Stomach (tissue), 9 donors: ENCODE measurements around the gene TPPP. TPM values are rescaled to one million over a fixed set of nuclear protein-coding genes. Genes with fewer than 3 reads are reported as not detected.

Source experiments
- DNase-seq, 2 donors: peaks; one replicate each; pipeline versions ENCODE4 v3.0.0 to v3.0.0-alpha.2; 2013 to 2019
- H3K27ac ChIP-seq, 5 donors: fragments of 200-600 bp in 4 of 5; sonication (generic) in 4 of 5; one replicate each; pipeline ENCODE4 v1.5.1; 2013 to 2019; ENCODE audit warnings: mild to moderate bottlenecking in 1 of 5, moderate library complexity in 1 of 5
- H3K27me3 ChIP-seq, 3 donors: fragments of 200-600 bp; sonication (generic); one replicate each; pipeline ENCODE4 v1.5.1; 2017 to 2019; ENCODE audit warnings: mixed run types in 1 of 3
- H3K36me3 ChIP-seq, 4 donors: fragments of 200-600 bp; sonication (generic); 1 replicate in 3 of 4; 2 replicates in 1 of 4; pipeline ENCODE4 v1.5.1; 2016 to 2019
- H3K4me1 ChIP-seq, 4 donors: fragments of 200-600 bp; sonication (generic); one replicate each; pipeline ENCODE4 v1.5.1; 2016 to 2019
- H3K4me3 ChIP-seq, 4 donors: fragments of 200-600 bp; sonication (generic) in 3 of 4; one replicate each; pipeline ENCODE4 v1.5.1; 2016 to 2019; ENCODE audit warnings: mild to moderate bottlenecking in 1 of 4
- H3K9me3 ChIP-seq, 4 donors: fragments of 200-600 bp; sonication (generic); one replicate each; pipeline ENCODE4 v1.5.1; 2016 to 2019
- CTCF ChIP-seq, 7 experiments: fragments of 450-650 bp in 4 of 7; fragments of 200-600 bp in 3 of 7; sonication (generic) in 3 of 7; IDR thresholded peaks; one replicate each; pipeline ENCODE4 v1.5.1; 2016 to 2019; ENCODE audit warnings: antibody characterized with exemption in 7 of 7, control low read depth in 2 of 7, mild to moderate bottlenecking in 1 of 7
- EP300 ChIP-seq: sonication (generic); formaldehyde crosslinking; IDR thresholded peaks from one replicate; pipeline ENCODE4 v1.6.1; 2017; ENCODE audit warnings: antibody characterized with exemption
- POLR2A ChIP-seq, 4 donors: fragments of 450-650 bp; IDR thresholded peaks; one replicate each; pipeline ENCODE4 v1.6.1; 2016; ENCODE audit warnings: antibody characterized with exemption in 4 of 4, control low read depth in 2 of 4, mild to moderate bottlenecking in 1 of 4, moderate library complexity in 1 of 4
- POLR2AphosphoS5 ChIP-seq, 3 donors: sonication (generic); formaldehyde crosslinking; IDR thresholded peaks; one replicate each; pipeline ENCODE4 v1.6.1; 2016; ENCODE audit warnings: antibody characterized with exemption in 3 of 3
- WGBS, 5 donors: extraction: QIAGEN DNeasy Blood & Tissue Kit in 3 of 5; methylation state at CpG; one replicate each; pipeline versions ENCODE4 v1.1.5 to v1.1.7; 2013 to 2018; 5-methylcytosine and 5-hydroxymethylcytosine counted together
- intact Hi-C: fragments of 100-400 bp; cut with DNase I; formaldehyde crosslinking; loops from one replicate; pipeline ENCODE4 v1.15.1; 2023; ENCODE audit warnings: low total_unique reads
- polyA plus RNA-seq, 3 donors: library from polyadenylated mRNA; stranded (reverse); fragments of 200-250 nt; gene quantifications; one replicate each; pipeline ENCODE4 v1.2.3, GENCODE V29; 2013
- total RNA-seq, 5 donors: library from RNA; depleted of rRNA; stranded (reverse); fragments of >200 nt; gene quantifications; one replicate each; pipeline versions ENCODE4 v1.1.0 to v1.2.3, GENCODE V29; 2014 to 2016
- donor health status: healthy with polysubstance abuse.
- donor health status: Bipolar disorder and iron deficiency.
- donor health status: healthy.

The TPPP gene
- total and polyA plus RNA-seq, 8 donors = 1.2 to 11.0 (median 2.7) TPM

GRCh38 chr5:663436-664342, 29.5 kb downstream of the TPPP start:
- H3K4me1 ChIP-seq = peaks cover 0 to 20% (median 17%) of the 10 kb centered on the region in 4 donors
- peak overlapping the region in 2 of 4 donors; percentile 5 for H3K4me3 ChIP-seq
- 47 to 70% (median 67%) methylated on average over 23 to 38 of the region's 38 CpGs for WGBS, 5 donors
- H3K36me3 ChIP-seq = peaks cover 0 to 81% (median 76%) of the 10 kb centered on the region in 4 donors
- peak overlapping the region; percentile 51 to 82 (median 70) for H3K27ac ChIP-seq
- H3K9me3 ChIP-seq = no peaks in the 10 kb centered on the region
- TF ChIP-seq POLR2AphosphoS5 (IDR thresholded peaks at IDR 0.05) = peak in 2 of 3 donors; percentile 31 to 61
- TF ChIP-seq POLR2A (IDR thresholded peaks at IDR 0.05) = no peak
- peak in 1 of 7 experiments; percentile 4 for TF ChIP-seq CTCF (IDR thresholded peaks at IDR 0.05)
- TF ChIP-seq EP300 = no peak
- peak in 1 of 2 donors; percentile 89 for DNase-seq
- intact Hi-C loops = no loop called here
- no peaks in the 10 kb centered on the region for H3K27me3 ChIP-seq

- H3K27me3 ChIP-seq = no peaks in the 10 kb centered on the region
- TF ChIP-seq CTCF (IDR thresholded peaks at IDR 0.05) (no peak), POLR2A (IDR thresholded peaks at IDR 0.05) (no peak), POLR2AphosphoS5 (IDR thresholded peaks at IDR 0.05) (no peak), EP300 (no peak)
- H3K27ac ChIP-seq = peak overlapping the region in 1 of 5 donors; percentile 70
- no peak for DNase-seq
- H3K9me3 ChIP-seq = no peaks in the 10 kb centered on the region
- WGBS, 5 donors = 91 to 98% (median 96%) methylated on average over 50 to 56 of the region's 56 CpGs
- H3K36me3 ChIP-seq = peaks cover 3 to 82% (median 79%) of the 10 kb centered on the region in 4 donors
- H3K4me3 ChIP-seq = no peak overlapping the region
- H3K4me1 ChIP-seq = peaks cover 0 to 20% (median 16%) of the 10 kb centered on the region in 4 donors
- intact Hi-C loops = no loop called here
These were observed 30.3 kb downstream of the TPPP start for GRCh38 chr5:662751-663435.

GRCh38 chr5:661891-662750, 31.0 kb downstream of the TPPP start:
- H3K4me1 ChIP-seq = peaks cover 0 to 20% (median 16%) of the 10 kb centered on the region in 4 donors
- WGBS, 5 donors = 96 to 98% (median 97%) methylated on average over 42 to 53 of the region's 53 CpGs
- TF ChIP-seq POLR2AphosphoS5 (IDR thresholded peaks at IDR 0.05) (no peak), EP300 (no peak), POLR2A (IDR thresholded peaks at IDR 0.05) (no peak), CTCF (IDR thresholded peaks at IDR 0.05) (no peak)
- no peak overlapping the region for H3K4me3 ChIP-seq
- H3K9me3 ChIP-seq = no peaks in the 10 kb centered on the region
- peaks cover 5 to 85% (median 80%) of the 10 kb centered on the region in 4 donors for H3K36me3 ChIP-seq
- no peaks in the 10 kb centered on the region for H3K27me3 ChIP-seq
- intact Hi-C loops = no loop called here
- no peak for DNase-seq
- no peak overlapping the region for H3K27ac ChIP-seq
